ENCODE measurements around the gene APOBEC3C. TPM values are rescaled to one million over a fixed set of nuclear protein-coding genes. Genes with fewer than 3 reads are reported as not detected.
"Not testable (repeated sequence)": the region's sequence is repeated elsewhere in the genome, so short reads cannot be mapped to it uniquely, and the experiment has no call there.

APOBEC3C gene
- polyA plus RNA-seq, 4 donors, result 8.6 to 10.8 (median 9.6) TPM

GRCh38 chr22:39020021-39020651 lies 6.1 kb downstream of the APOBEC3C start:
- not testable (repeated sequence) for DNase-seq (ENCODE audit: low read depth in 4 of 4, low spot score in 3 of 4)

GRCh38 chr22:39021552-39022250 lies 7.6 kb downstream of the APOBEC3C start:
- no peak for DNase-seq (ENCODE audit: low read depth in 4 of 4, low spot score in 3 of 4)

- no peak for DNase-seq (ENCODE audit: low read depth in 4 of 4, low spot score in 3 of 4)
Observed at GRCh38 chr22:39024519-39025308, 10.7 kb downstream of the APOBEC3C start.

- no peak for DNase-seq (ENCODE audit: low read depth in 4 of 4, low spot score in 3 of 4)
Observed at GRCh38 chr22:39026509-39027150, 12.6 kb downstream of the APOBEC3C start.

GRCh38 chr22:39027717-39028116 lies 13.7 kb downstream of the APOBEC3C start:
- no peak for DNase-seq (ENCODE audit: low read depth in 4 of 4, low spot score in 3 of 4)

GRCh38 chr22:39028281-39028680 lies 14.2 kb downstream of the APOBEC3C start:
- no peak for DNase-seq (ENCODE audit: low read depth in 4 of 4, low spot score in 3 of 4)

GRCh38 chr22:39029227-39029626 lies 15.2 kb downstream of the APOBEC3C start:
- no peak for DNase-seq (ENCODE audit: low read depth in 4 of 4, low spot score in 3 of 4)

GRCh38 chr22:39030705-39031104 lies 16.6 kb downstream of the APOBEC3C start:
- no peak for DNase-seq (ENCODE audit: low read depth in 4 of 4, low spot score in 3 of 4)

- DNase-seq (ENCODE audit: low read depth in 4 of 4, low spot score in 3 of 4), result not testable (repeated sequence)
Observed at GRCh38 chr22:39031434-39032295, 17.6 kb downstream of the APOBEC3C start.

- DNase-seq (ENCODE audit: low read depth in 4 of 4, low spot score in 3 of 4), result not testable (repeated sequence)
Observed at GRCh38 chr22:39037071-39037470, 23.0 kb downstream of the APOBEC3C start.

GRCh38 chr22:39039306-39040126 lies 25.5 kb downstream of the APOBEC3C start:
- DNase-seq (ENCODE audit: low read depth in 4 of 4, low spot score in 3 of 4), result no peak

GRCh38 chr22:39040155-39040537 lies 26.1 kb downstream of the APOBEC3C start:
- not testable (repeated sequence) for DNase-seq (ENCODE audit: low read depth in 4 of 4, low spot score in 3 of 4)

GRCh38 chr22:39040538-39041296 lies 26.7 kb downstream of the APOBEC3C start, which contains the start of gene APOBEC3F:
Gene APOBEC3F, plus strand, starts transcription at chr22:39040864. Its CDS starts 97 bp downstream, at chr22:39040961.
- DNase-seq (ENCODE audit: low read depth in 4 of 4, low spot score in 3 of 4), result peak in 3 of 4 donors; percentile 16 to 37 (median 24)

- DNase-seq (ENCODE audit: low read depth in 4 of 4, low spot score in 3 of 4), result no peak
Observed at GRCh38 chr22:39041908-39042307, 27.9 kb downstream of the APOBEC3C start.

GRCh38 chr22:39043063-39043462 lies 29.0 kb downstream of the APOBEC3C start:
- DNase-seq (ENCODE audit: low read depth in 4 of 4, low spot score in 3 of 4), result not testable (repeated sequence)

- not testable (repeated sequence) for DNase-seq (ENCODE audit: low read depth in 4 of 4, low spot score in 3 of 4)
Observed at GRCh38 chr22:39045136-39045535, 31.1 kb downstream of the APOBEC3C start.

- not testable (repeated sequence) for DNase-seq (ENCODE audit: low read depth in 4 of 4, low spot score in 3 of 4)
Observed at GRCh38 chr22:39049486-39049885, 35.4 kb downstream of the APOBEC3C start.

- not testable (repeated sequence) for DNase-seq (ENCODE audit: low read depth in 4 of 4, low spot score in 3 of 4)
Observed at GRCh38 chr22:39051844-39052495, 37.9 kb downstream of the APOBEC3C start.

All from right renal pelvis (tissue), 4 donors.